ENCODE results near the gene SORCS2.
"Not testable (repeated sequence)": the region's sequence is repeated elsewhere in the genome, so short reads cannot be mapped to it uniquely, and the experiment has no call there.

SORCS2 gene

GRCh38 chr4:7558436-7558835, 366.1 kb downstream of the SORCS2 start:
- no peak for DNase-seq (ENCODE audit: low read depth)

DNA sequence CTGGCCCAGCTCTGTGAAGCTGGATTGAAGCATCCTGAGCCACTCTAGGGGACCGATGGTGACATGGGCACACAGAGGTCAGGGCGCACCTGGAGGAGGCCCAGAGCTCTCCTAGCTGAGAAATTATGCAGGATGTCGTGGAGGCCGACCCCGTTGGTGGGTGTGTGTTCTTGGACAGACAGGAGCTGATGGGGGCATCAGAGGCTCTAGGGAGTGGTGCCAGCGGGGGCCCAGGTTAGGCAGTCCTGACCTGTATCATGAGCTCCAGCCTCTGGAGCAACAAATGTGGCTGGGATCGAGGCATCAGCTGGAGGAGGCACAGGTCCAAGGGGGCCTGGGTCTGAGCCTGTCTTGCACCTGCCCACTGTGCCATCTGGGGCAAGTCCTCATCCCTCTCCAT, 367.0 kb downstream of the SORCS2 start:
- no peak for DNase-seq (ENCODE audit: low read depth)

GRCh38 chr4:7559741-7560395, 367.5 kb downstream of the SORCS2 start:
- DNase-seq (ENCODE audit: low read depth) = no peak

DNA sequence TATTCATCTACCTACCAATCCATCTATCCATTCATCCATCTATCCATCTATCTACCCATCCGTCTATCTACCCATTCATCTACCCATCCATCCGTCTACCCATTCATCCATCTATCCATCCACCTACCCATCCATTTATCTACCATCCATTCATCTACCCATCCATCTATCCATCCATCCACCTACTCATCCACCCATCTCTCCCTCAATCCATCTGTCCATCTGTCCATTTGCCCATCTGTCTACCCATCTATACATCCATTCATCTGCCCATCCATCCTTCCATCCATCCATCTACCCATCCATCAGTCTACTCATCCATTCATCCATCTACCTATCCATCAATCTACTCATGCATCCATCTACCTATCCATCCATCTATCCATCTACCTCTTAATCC, 369.2 kb downstream of the SORCS2 start:
- no peak for DNase-seq (ENCODE audit: low read depth)

DNA sequence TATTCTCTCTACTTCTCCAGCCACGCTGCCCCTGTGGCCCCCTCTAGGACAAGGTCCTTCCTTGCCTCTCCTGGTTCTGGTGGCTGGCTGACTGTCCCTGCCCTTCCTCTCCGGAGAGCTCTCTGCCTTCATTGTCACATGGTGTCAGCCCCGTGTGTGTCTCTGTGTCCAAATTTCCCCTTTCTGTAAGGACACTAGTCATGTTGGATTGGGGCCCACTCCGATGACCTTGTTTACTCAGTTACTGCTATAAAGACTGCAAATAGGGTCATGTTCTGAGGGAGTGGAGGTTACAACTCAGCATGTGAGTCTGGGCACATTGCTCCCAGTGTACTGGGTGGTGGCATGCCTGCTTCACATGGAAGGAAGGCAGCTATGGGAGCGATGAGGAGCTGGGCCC, 371.9 kb downstream of the SORCS2 start:
- no peak for DNase-seq (ENCODE audit: low read depth)

DNA sequence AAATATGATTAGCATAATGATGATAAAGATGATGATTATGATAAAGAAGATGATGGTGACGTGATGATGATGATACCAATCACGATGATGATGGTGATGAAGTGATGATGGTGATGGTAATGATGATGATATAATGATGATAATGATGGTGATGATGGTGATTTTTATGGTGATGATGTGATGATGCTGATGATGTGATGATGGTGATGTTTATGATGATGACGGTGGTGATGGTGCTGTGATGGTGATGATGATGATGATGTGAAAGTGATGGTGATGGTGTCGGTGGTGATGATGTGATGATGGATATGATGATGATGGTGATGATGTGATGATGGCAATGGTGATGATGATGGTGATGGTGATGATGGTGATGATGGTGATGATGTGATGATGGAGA, 373.1 kb downstream of the SORCS2 start:
- DNase-seq (ENCODE audit: low read depth) = no peak

- DNase-seq (ENCODE audit: low read depth) = no peak
Observed at GRCh38 chr4:7569810-7570783, 377.8 kb downstream of the SORCS2 start.

DNA sequence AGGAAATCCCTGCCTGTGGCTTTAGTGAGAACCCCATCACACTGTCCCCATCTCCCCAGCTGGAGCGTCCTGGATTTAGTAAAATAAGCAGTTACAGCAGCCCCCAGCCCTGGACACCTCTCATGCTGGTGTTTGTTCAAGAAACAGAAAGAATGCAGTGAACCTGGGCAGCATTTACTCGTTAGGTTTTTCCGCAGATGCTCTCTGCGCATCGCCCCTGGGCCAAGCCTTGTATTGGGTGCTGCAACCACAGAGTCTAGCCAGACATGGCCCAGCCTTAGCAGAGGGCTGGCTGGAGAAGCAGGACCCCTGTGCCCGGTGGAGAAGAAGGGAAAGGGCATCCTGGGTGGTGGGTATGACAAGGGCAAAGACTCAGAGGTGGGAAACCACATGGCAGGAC, 378.7 kb downstream of the SORCS2 start:
- DNase-seq (ENCODE audit: low read depth) = no peak

GRCh38 chr4:7571701-7572100, 379.4 kb downstream of the SORCS2 start:
- DNase-seq (ENCODE audit: low read depth) = no peak

DNA sequence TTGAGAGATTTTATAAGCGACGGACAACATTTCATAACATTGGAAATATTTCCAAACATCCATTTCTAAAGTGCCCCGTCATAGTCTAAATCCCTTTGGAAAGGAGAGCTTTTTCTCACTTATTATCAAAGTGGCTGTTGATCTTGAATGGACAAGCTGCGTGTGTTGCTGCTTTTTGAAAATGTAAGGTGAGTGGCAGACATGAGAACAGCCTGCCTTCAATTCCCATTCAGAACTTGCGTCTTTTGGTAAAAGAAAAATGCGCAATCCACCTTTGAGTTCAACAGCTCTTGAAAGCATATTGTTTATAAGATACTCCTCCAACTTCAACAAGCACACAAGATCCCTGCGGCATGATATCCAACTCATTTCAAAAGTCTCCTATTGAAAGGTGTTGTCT, 380.6 kb downstream of the SORCS2 start:
- no peak for DNase-seq (ENCODE audit: low read depth)

- DNase-seq (ENCODE audit: low read depth) = no peak
Observed at GRCh38 chr4:7573576-7574091, 381.3 kb downstream of the SORCS2 start.

DNA sequence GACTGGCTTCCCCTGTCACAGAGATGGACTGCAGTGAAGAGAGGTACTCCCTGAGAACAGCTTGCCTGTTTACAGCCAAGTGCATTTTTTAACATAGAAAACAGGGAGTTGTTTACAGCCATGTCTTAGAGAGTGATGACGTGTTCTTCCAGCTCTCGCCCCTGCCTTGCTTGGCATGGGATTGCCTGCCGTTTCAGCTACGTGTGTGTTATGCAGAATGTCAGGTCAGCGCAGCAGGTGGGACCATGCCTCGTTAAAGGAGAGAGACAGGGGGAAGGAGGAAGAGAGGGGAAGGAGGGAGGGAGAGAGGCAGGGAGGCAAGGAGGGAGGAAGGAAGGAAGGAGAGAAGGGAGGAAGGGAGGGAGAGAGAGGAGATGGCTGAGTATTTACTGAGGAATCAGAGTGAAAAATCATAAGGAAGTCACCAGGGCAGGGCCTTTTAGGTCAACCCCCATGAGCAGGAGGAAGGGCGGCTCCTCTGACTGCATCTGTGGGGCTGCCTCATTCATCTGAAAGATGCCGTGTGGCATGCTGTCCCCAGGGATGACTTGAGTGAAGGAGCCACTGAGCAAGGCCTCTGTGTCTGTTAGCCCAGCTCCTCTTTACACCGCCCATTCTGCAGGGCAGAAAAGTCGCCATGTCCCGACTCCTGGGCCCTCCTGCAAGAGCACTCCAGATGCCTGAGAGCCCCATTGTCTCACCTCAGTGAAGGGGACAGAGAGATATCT, 382.1 kb downstream of the SORCS2 start:
- no peak for DNase-seq (ENCODE audit: low read depth)

- DNase-seq (ENCODE audit: low read depth) = no peak
Observed at GRCh38 chr4:7575426-7575825, 383.1 kb downstream of the SORCS2 start.

- DNase-seq (ENCODE audit: low read depth) = not testable (repeated sequence)
Observed at GRCh38 chr4:7577361-7578039, 385.2 kb downstream of the SORCS2 start.

- DNase-seq (ENCODE audit: low read depth) = peak; percentile 1
Observed at GRCh38 chr4:7581477-7581876, 389.1 kb downstream of the SORCS2 start.

DNA sequence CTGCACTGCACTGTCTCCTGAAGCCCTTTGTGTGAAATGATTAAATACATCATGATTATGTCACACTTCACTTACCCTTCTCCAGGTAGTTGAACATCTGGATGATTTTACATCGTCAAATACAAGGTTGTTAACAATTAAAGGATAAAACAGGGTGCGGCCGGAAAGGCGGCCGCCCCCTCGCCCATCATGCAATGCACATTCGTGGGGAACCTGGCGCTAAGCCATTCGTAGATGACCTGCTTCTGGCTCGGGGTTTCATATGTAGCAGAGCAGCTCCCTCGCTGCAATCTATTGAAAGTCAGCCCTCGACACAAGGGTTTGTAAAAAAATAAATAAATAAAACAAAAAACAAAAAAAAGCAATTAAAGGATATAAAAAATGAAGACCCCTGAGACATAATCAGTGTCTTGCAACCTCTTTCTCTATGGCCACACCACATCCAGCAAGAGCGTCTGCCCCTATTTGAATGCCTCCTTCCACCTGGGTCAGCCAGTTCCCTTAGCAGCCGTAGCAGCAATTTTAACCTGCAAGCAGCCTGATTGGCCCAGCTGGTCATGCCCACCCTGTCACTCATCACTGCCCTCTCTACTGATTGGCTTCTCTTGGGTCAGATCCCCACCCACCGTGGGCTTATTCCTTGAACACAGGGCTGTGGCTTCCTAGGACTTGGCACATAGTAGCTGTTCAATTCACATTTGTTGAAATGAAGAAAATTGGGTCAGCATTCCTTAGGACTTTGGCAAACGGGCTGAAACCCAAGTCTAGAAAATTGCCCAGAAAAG, 390.2 kb downstream of the SORCS2 start:
- no peak for DNase-seq (ENCODE audit: low read depth)

DNA sequence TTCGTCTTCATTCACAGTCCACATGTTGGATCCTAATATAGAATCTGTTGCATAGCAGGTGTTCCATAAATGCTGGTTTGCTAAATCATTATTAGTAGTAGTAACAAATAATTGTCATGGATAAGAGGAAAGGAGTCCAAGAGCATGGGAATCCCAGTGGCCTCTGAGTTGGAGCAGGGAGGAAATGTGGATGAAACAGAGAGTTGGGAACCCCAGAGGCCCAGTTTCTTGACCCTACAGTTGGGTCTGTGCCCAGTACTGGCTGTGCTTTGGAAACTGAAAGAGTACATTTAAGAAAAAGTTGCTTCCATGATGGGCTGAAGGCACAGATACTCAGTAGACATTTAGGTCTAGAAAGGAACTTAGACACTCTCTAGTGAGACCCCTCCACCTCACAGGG, 391.8 kb downstream of the SORCS2 start:
- no peak for DNase-seq (ENCODE audit: low read depth)

DNA sequence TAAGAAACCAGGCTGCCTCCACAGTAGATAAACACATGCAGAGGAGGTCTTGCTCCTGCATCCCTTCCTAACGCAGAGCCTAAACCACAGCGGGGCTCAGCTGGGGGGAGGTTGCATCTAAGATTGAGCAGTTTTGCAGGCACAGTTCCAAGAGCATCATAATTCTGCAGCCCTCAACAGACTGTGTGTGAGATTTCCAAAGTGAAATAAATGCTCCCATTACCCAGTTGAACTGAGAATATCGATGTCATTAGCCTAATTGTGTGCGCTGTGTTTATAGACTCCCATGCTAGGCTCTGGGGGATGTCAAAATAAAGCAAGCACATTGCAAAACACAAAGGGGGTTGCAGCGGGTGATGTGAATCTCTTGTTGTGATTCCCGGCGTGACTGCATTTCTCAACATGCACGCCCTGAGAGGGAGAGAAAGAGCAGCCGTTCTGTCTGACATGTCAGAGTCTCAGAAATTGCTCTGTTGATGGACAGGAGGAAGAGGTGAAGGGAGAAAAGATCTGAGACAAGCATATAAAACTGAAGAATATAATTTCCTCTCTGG, 392.3 kb downstream of the SORCS2 start:
- DNase-seq (ENCODE audit: low read depth) = no peak

- DNase-seq (ENCODE audit: low read depth) = no peak
Observed at GRCh38 chr4:7585768-7586167, 393.4 kb downstream of the SORCS2 start.

Data from amniotic epithelial cell (primary cell).